Heart left ventricle (tissue), 13 donors: ENCODE data around the gene SLA2.

ENCODE experiments used
- POLR2A ChIP-seq, 2 donors: fragments of 450-650 bp; IDR thresholded peaks; one replicate each; pipeline ENCODE4 v1.6.1; 2017; ENCODE audit warnings: antibody characterized with exemption in 2 of 2, mild to moderate bottlenecking in 2 of 2, moderate library complexity in 2 of 2
- TF ChIP-seq, protein P1 (sequence below), 12 donors: fragments of 200-600 bp; sonication (generic) in 4 of 12; IDR thresholded peaks; one replicate each; pipeline versions ENCODE4 v1.5.0 to v1.8.0; 2018 to 2022; ENCODE audit warnings: antibody characterized with exemption in 12 of 12, mild to moderate bottlenecking in 5 of 12
- donor health status: ischemic (EF 13 %, LVEDD 7.1; RV severe dilation, severe dysfunction).
- donor health status: DM: no; HTN: yes; CAD: no.
- donor health status: DM: no; HTN: no; CAD: no.
- donor health status: ischemic (EF 25% LVEDD 6.9; RV normal size, moderate dysfunction).
- donor health status: ischemic (EF 25% LVEDD 5.7; RV mildly dilated, moderate dysfunction).
- donor health status: ischemic (EF 35%, LVEDD 5.7; RV mildly dilated, moderate dysfunction).
- donor health status: nonischemic (EF 11% LVEDD 7.7; RV severe dilation, severe dysfunction).
- donor health status: DM: yes; HTN: yes; CAD: no.
- donor health status: PGD.
- donor health status: ischemic (EF 29% LVEDD 5.4; RV normal size, mild dysfunction).
- donor health status: nonischemic (EF 23%, LVEDD 6.1; RV moderate dilation, normal function).

DNA sequence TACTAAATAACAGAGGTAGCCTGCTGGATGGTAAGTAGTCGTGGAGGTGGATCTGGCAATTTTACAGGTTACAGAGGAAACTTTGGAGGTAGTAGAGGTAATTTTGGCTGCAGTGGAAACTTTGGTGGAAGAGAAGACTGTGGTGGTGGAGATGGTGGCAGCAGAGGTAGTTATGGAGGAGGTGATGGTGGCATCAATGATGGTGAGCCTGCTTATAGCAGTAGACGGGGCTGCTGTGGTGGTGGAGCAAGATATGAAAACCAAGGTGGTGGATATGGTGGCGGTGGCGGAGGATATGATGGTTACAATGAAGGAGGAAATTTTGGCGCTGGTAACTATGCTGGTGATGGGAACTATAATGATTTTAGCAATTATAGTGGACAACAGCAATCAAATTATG, 25.1 kb downstream of the SLA2 start:
- TF ChIP-seq, protein P1, sequence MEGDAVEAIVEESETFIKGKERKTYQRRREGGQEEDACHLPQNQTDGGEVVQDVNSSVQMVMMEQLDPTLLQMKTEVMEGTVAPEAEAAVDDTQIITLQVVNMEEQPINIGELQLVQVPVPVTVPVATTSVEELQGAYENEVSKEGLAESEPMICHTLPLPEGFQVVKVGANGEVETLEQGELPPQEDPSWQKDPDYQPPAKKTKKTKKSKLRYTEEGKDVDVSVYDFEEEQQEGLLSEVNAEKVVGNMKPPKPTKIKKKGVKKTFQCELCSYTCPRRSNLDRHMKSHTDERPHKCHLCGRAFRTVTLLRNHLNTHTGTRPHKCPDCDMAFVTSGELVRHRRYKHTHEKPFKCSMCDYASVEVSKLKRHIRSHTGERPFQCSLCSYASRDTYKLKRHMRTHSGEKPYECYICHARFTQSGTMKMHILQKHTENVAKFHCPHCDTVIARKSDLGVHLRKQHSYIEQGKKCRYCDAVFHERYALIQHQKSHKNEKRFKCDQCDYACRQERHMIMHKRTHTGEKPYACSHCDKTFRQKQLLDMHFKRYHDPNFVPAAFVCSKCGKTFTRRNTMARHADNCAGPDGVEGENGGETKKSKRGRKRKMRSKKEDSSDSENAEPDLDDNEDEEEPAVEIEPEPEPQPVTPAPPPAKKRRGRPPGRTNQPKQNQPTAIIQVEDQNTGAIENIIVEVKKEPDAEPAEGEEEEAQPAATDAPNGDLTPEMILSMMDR (IDR thresholded peaks at IDR 0.05), result no peak
- TF ChIP-seq POLR2A (IDR thresholded peaks at IDR 0.05), result no peak
